Mucosa of rectum (tissue), 2 donors: ENCODE data around the gene TRABD2B.

Experiments used
- H3K27ac ChIP-seq, 2 donors: one replicate each; pipeline ENCODE4 v1.7.0; 2013; ENCODE audit warnings: inconsistent platforms in 2 of 2, low read depth in 2 of 2, low read length in 2 of 2
- H3K27me3 ChIP-seq, 2 donors: one replicate each; pipeline ENCODE4 v1.7.0; 2013; ENCODE audit warnings: low read length in 2 of 2; ENCODE audit not compliant: control insufficient read depth in 2 of 2, insufficient read depth in 2 of 2
- H3K36me3 ChIP-seq, 2 donors: one replicate each; pipeline ENCODE4 v1.7.0; 2013; ENCODE audit warnings: low read length in 2 of 2; ENCODE audit not compliant: control insufficient read depth in 2 of 2, insufficient read depth in 2 of 2
- H3K4me1 ChIP-seq, 2 donors: one replicate each; pipeline ENCODE4 v1.7.0; 2013; ENCODE audit warnings: low read length in 2 of 2, mild to moderate bottlenecking in 1 of 2; ENCODE audit not compliant: control insufficient read depth in 2 of 2, insufficient read depth in 2 of 2
- H3K4me3 ChIP-seq, 2 donors: one replicate each; pipeline ENCODE4 v1.7.0; 2013; ENCODE audit warnings: low read length in 2 of 2
- H3K9ac ChIP-seq, 2 donors: one replicate each; pipeline ENCODE4 v1.7.0; 2013; ENCODE audit warnings: low read length in 2 of 2, low read depth in 1 of 2, mild to moderate bottlenecking in 1 of 2
- H3K9me3 ChIP-seq, 2 donors: one replicate each; pipeline ENCODE4 v1.7.0; 2013; ENCODE audit warnings: low read length in 2 of 2; ENCODE audit not compliant: control insufficient read depth in 2 of 2
- donor health status: healthy.
- donor health status: Normal muscosa, but diverticular disease.

Gene TRABD2B

GRCh38 chr1:47913225-47913823 is 83.9 kb downstream of the TRABD2B start:
- Histone ChIP-seq H3K27ac (no peak overlapping the region), H3K4me1 (no peaks in the 10 kb centered on the region), H3K9me3 (no peaks in the 10 kb centered on the region), H3K27me3 (no peaks in the 10 kb centered on the region), H3K9ac (no peak overlapping the region), H3K36me3 (no peaks in the 10 kb centered on the region), H3K4me3 (no peak overlapping the region)

- Histone ChIP-seq H3K9ac (no peak overlapping the region), H3K4me1 (no peaks in the 10 kb centered on the region), H3K9me3 (no peaks in the 10 kb centered on the region), H3K27ac (no peak overlapping the region), H3K27me3 (no peaks in the 10 kb centered on the region), H3K4me3 (no peak overlapping the region), H3K36me3 (no peaks in the 10 kb centered on the region)
Measured at GRCh38 chr1:47912756-47913155, 84.4 kb downstream of the TRABD2B start.

DNA sequence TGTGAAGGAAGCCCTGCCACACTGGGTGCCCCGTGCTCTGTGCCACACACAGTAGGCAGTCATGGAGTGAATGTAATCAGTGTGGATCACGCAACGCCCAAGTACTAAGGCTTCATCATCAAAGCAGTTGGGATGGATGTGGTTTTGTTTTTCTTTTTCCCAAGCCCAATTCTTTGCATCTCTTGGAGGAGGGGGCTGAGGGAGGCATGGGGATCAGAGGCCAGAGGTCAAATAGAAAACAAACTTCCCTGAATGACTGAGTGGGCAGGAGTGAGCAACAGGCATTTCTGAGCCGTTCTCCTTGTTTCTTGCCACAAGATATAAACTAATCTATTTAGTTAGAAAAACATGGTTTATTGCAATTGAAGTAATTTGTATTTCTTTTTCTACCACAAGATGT is 85.3 kb downstream of the TRABD2B start:
- H3K9me3 ChIP-seq = no peaks in the 10 kb centered on the region
- H3K4me1 ChIP-seq = no peaks in the 10 kb centered on the region
- H3K27me3 ChIP-seq = no peaks in the 10 kb centered on the region
- H3K4me3 ChIP-seq = no peak overlapping the region
- no peaks in the 10 kb centered on the region for H3K36me3 ChIP-seq
- no peak overlapping the region for H3K27ac ChIP-seq
- H3K9ac ChIP-seq = no peak overlapping the region

DNA sequence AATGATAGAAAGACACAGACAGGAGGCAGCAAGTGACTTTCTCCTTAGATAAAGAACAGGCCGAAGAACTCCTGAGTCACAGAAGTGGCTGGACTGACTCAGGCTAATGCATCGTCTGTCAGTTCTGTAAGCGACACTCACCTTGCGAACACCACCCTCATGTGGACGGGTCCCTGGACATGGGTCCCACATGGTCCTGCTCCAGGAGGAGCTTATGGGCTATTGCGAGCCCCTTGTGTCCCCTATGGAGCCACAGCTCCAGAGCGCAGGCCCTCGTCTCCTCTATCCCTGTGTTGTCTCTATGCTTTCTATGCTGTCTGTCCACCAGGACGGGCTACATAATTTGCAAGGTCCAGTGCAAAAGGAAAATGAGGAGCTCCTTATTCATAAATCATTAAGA is 85.8 kb downstream of the TRABD2B start:
- H3K4me3 ChIP-seq = no peak overlapping the region
- no peaks in the 10 kb centered on the region for H3K36me3 ChIP-seq
- no peaks in the 10 kb centered on the region for H3K27me3 ChIP-seq
- no peaks in the 10 kb centered on the region for H3K4me1 ChIP-seq
- no peak overlapping the region for H3K9ac ChIP-seq
- H3K27ac ChIP-seq = no peak overlapping the region
- H3K9me3 ChIP-seq = no peaks in the 10 kb centered on the region

- Histone ChIP-seq H3K9ac (no peak overlapping the region), H3K4me1 (peaks cover 2 to 7% of the 10 kb centered on the region in 2 donors), H3K36me3 (no peaks in the 10 kb centered on the region), H3K27ac (no peak overlapping the region), H3K9me3 (no peaks in the 10 kb centered on the region), H3K4me3 (no peak overlapping the region), H3K27me3 (no peaks in the 10 kb centered on the region)
Measured at GRCh38 chr1:47908258-47908657, 88.9 kb downstream of the TRABD2B start.

DNA sequence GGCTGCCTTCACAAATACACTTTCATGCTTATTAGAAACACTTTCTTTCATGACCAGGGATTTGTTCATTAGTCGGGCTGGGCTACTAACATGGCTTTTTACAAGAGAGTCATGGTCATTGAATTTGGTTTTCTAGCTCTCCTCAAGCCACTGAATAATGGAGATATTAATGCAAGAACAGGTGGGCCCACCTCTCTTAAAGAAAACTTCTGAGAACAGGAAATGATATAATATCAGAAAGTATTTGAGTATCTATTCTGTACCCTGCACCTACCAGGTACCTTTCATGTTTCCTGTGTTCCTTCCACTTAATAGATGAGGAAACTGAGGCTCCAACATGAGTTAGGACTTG is 90.0 kb downstream of the TRABD2B start:
- Histone ChIP-seq H3K36me3 (no peaks in the 10 kb centered on the region), H3K27ac (no peak overlapping the region), H3K4me1 (peaks cover 2 to 7% of the 10 kb centered on the region in 2 donors), H3K27me3 (no peaks in the 10 kb centered on the region), H3K9me3 (no peaks in the 10 kb centered on the region), H3K4me3 (no peak overlapping the region), H3K9ac (no peak overlapping the region)

- Histone ChIP-seq H3K27ac (no peak overlapping the region), H3K27me3 (no peaks in the 10 kb centered on the region), H3K9me3 (no peaks in the 10 kb centered on the region), H3K36me3 (no peaks in the 10 kb centered on the region), H3K9ac (no peak overlapping the region), H3K4me1 (peaks cover 2 to 7% of the 10 kb centered on the region in 2 donors), H3K4me3 (no peak overlapping the region)
Measured at GRCh38 chr1:47906527-47907176, 90.5 kb downstream of the TRABD2B start.

DNA sequence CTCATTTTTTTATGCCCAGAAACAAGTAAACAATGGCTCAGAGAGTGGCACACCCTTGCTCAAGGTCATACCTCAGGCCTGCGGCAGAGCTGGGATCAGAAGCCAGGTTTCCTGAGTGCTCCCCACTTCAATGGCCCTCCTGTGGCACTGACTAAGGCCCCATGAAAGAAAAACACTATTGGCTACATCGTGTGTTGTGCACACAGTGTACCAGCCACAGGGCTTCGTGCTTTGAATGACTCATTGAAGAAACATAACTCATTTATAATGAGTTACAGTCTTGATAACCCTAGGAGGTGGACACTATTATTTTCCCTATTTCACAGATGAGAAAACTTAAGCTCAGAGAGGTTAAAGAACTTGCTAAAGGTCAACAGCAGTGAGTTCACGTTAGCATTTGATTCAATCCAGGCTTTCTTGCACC is 91.2 kb downstream of the TRABD2B start:
- H3K4me1 ChIP-seq = peaks cover 2 to 7% of the 10 kb centered on the region in 2 donors
- H3K9me3 ChIP-seq = no peaks in the 10 kb centered on the region
- H3K27me3 ChIP-seq = no peaks in the 10 kb centered on the region
- no peaks in the 10 kb centered on the region for H3K36me3 ChIP-seq
- no peak overlapping the region for H3K4me3 ChIP-seq
- H3K27ac ChIP-seq = no peak overlapping the region
- H3K9ac ChIP-seq = no peak overlapping the region

DNA sequence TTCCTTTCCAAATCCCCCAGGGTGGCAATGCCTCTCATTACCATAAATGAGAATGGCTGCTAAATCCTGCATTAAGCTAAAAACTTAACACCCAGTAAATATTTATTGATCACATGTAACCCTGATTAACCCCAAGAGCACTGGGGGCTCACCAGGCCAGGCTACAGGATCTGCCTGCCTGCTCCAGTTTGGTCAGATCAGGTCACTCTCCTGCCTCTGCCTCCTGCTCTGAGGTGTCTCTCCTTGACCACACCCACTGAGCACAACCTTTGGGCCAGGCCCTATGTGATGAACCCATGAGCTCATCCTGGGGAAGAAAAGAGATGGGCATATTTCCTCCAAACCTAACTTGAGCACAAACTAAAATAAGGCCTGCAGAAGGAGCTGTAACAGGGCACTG is 93.5 kb downstream of the TRABD2B start:
- no peak overlapping the region for H3K9ac ChIP-seq
- no peak overlapping the region for H3K4me3 ChIP-seq

DNA sequence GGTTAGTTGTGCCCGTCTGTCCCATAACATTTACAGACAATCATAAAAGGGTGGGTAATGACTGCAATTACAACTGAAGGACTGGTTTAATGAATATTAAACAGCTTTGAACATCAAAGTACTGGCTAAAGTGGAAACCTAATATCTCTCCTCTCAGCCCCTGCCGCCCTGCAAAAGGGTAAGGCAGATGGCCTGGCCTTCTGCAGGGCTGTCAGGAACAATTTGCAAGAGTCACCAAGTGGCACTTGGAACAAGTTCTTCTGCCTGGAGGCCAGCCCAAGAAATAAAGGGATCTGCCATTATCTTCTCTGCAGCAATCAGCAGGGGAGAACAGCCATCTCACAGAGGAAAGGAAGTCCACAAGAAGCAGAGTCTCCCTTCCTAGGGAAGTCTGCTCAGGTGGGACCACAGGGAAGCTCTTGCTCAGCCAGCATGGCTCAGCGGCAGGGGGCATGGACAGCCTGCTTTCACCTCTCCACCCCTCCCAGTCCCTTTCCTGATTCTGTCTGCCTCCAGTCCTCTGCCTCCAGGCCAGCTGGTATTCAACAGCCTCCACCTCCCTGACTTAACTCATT is 96.1 kb downstream of the TRABD2B start:
- peaks cover 2 to 7% of the 10 kb centered on the region in 2 donors for H3K4me1 ChIP-seq
- H3K36me3 ChIP-seq = no peaks in the 10 kb centered on the region
- no peaks in the 10 kb centered on the region for H3K27me3 ChIP-seq
- no peak overlapping the region for H3K27ac ChIP-seq
- H3K9ac ChIP-seq = no peak overlapping the region
- H3K4me3 ChIP-seq = no peak overlapping the region
- no peaks in the 10 kb centered on the region for H3K9me3 ChIP-seq

More for the DNA sequence above, 93.5 kb downstream of the TRABD2B start:
- Histone ChIP-seq H3K9me3 (no peaks in the 10 kb centered on the region), H3K27ac (no peak overlapping the region), H3K4me1 (peaks cover 2 to 7% of the 10 kb centered on the region in 2 donors), H3K27me3 (no peaks in the 10 kb centered on the region), H3K36me3 (no peaks in the 10 kb centered on the region)
